Measurements from ENCODE around the gene PLEKHM3. TPM values are rescaled to one million over a fixed set of nuclear protein-coding genes. Genes with fewer than 3 reads are reported as not detected.

Gene PLEKHM3
- total and polyA plus RNA-seq, 12 donors: 9.5 to 39.6 (median 21.7) TPM

GRCh38 chr2:207896525-207897285 lies 128.6 kb downstream of the PLEKHM3 start:
- Histone ChIP-seq H3K27ac (no peak overlapping the region), H3K9me3 (replicated peaks in 1 of 3) (no peaks in the 10 kb centered on the region), H3K36me3 (replicated peaks in 1 of 2) (no peaks in the 10 kb centered on the region), H3K4me1 (replicated peaks in 1 of 2) (peaks cover 6 to 10% of the 10 kb centered on the region in 2 donors), H3K27me3 (no peaks in the 10 kb centered on the region), H3K4me3 (no peak overlapping the region)
- TF ChIP-seq CTCF (IDR thresholded peaks at IDR 0.05): peak in 1 of 6 experiments; percentile 18
- no peak for TF ChIP-seq POLR2A (IDR thresholded peaks at IDR 0.05)
- no peak for DNase-seq
- intact Hi-C loops (cut with DNase I): no loop called here
- 96 to 98% (median 97%) methylated on average over 6 of the region's 6 CpGs for WGBS, 4 donors

GRCh38 chr2:207895274-207895860 lies 130.0 kb downstream of the PLEKHM3 start:
- Histone ChIP-seq H3K4me3 (no peak overlapping the region), H3K9me3 (replicated peaks in 1 of 3) (no peaks in the 10 kb centered on the region), H3K27me3 (no peaks in the 10 kb centered on the region), H3K36me3 (replicated peaks in 1 of 2) (no peaks in the 10 kb centered on the region), H3K27ac (no peak overlapping the region), H3K4me1 (replicated peaks in 1 of 2) (peaks cover 6 to 10% of the 10 kb centered on the region in 2 donors)
- 58 to 62% (median 60%) methylated on average over 5 of the region's 5 CpGs for WGBS, 4 donors
- intact Hi-C loops (cut with DNase I): no loop called here
- TF ChIP-seq CTCF (IDR thresholded peaks at IDR 0.05) (no peak), POLR2A (IDR thresholded peaks at IDR 0.05) (no peak)
- no peak for DNase-seq

- WGBS, 4 donors: 74 to 85% (median 80%) methylated on average over 7 of the region's 7 CpGs
- no peaks in the 10 kb centered on the region for H3K9me3 ChIP-seq (replicated peaks in 1 of 3)
- H3K4me3 ChIP-seq: no peak overlapping the region
- H3K27ac ChIP-seq: no peak overlapping the region
- intact Hi-C loops (cut with DNase I): no loop called here
- DNase-seq: no peak
- H3K4me1 ChIP-seq (replicated peaks in 1 of 2): peaks cover 6 to 16% of the 10 kb centered on the region in 2 donors
- no peak for TF ChIP-seq POLR2A (IDR thresholded peaks at IDR 0.05)
- no peak for TF ChIP-seq CTCF (IDR thresholded peaks at IDR 0.05)
- no peaks in the 10 kb centered on the region for H3K27me3 ChIP-seq
- no peaks in the 10 kb centered on the region for H3K36me3 ChIP-seq (replicated peaks in 1 of 2)
Measured at GRCh38 chr2:207892716-207893402, 132.5 kb downstream of the PLEKHM3 start.

GRCh38 chr2:207891086-207891844 lies 134.1 kb downstream of the PLEKHM3 start:
- no peak for DNase-seq
- WGBS, 4 donors: 69 to 91% (median 89%) methylated on average over 4 of the region's 4 CpGs
- Histone ChIP-seq H3K36me3 (replicated peaks in 1 of 2) (no peaks in the 10 kb centered on the region), H3K9me3 (replicated peaks in 1 of 3) (no peaks in the 10 kb centered on the region), H3K4me1 (replicated peaks in 1 of 2) (peaks cover 16 to 23% of the 10 kb centered on the region in 2 donors), H3K27me3 (no peaks in the 10 kb centered on the region), H3K4me3 (no peak overlapping the region), H3K27ac (no peak overlapping the region)
- TF ChIP-seq CTCF (IDR thresholded peaks at IDR 0.05) (no peak), POLR2A (IDR thresholded peaks at IDR 0.05) (no peak)
- intact Hi-C loops (cut with DNase I): no loop called here

Data from adrenal gland (tissue), 12 donors.